GM23338 (cell line): ENCODE results near the gene MEOX2. TPM values are rescaled to one million over a fixed set of nuclear protein-coding genes. Genes with fewer than 3 reads are reported as not detected.

ENCODE experiments used
- ATAC-seq: fragments of 200-7000 bp; cut with Tn5 transposase; 3 replicates; pipeline ENCODE4 v1.9.1; 2020
- DNase-seq: peaks from one replicate; pipeline ENCODE4 v3.0.0-alpha.2; 2015; ENCODE audit warnings: low spot score
- H2AFZ ChIP-seq: fragments of 200-600 bp; sonication (generic); 2 replicates; pipeline ENCODE4 v1.8.0; 2016; ENCODE audit warnings: antibody characterized with exemption, mild to moderate bottlenecking, moderate library complexity
- H3F3A ChIP-seq: fragments of 200-600 bp; sonication (generic); replicated peaks from 2 replicates; pipeline ENCODE4 v1.8.0; 2017; ENCODE audit warnings: antibody characterized with exemption, mixed run types, low read depth
- H3K27ac ChIP-seq: fragments of 200-600 bp; sonication (generic); 2 replicates; pipeline ENCODE4 v1.6.1; 2016; ENCODE audit warnings: low read depth
- H3K27me3 ChIP-seq: fragments of 200-600 bp; sonication (generic); 2 replicates; pipeline ENCODE4 v1.8.0; 2016; ENCODE audit warnings: mild to moderate bottlenecking, mixed run types, moderate library complexity; ENCODE audit not compliant: insufficient read depth
- H3K36me3 ChIP-seq: fragments of 200-600 bp; sonication (generic); 2 replicates; pipeline ENCODE4 v1.8.0; 2016; ENCODE audit warnings: mild to moderate bottlenecking; ENCODE audit not compliant: insufficient read depth
- H3K4me1 ChIP-seq: fragments of 200-600 bp; sonication (generic); 2 replicates; pipeline ENCODE4 v1.8.0; 2016; ENCODE audit warnings: mild to moderate bottlenecking, moderate library complexity; ENCODE audit not compliant: insufficient read depth
- H3K4me2 ChIP-seq: fragments of 200-600 bp; sonication (generic); 2 replicates; pipeline ENCODE4 v1.7.1; 2017; ENCODE audit warnings: mixed run types
- H3K4me3 ChIP-seq: fragments of 200-600 bp; sonication (generic); 2 replicates; pipeline ENCODE4 v1.6.1; 2016; ENCODE audit warnings: mixed run types
- H3K79me2 ChIP-seq: fragments of 200-600 bp; sonication (generic); replicated peaks from 2 replicates; pipeline ENCODE4 v1.8.0; 2017; ENCODE audit warnings: mild to moderate bottlenecking; ENCODE audit not compliant: insufficient read depth
- H3K9me2 ChIP-seq: fragments of 200-600 bp; sonication (generic); 2 replicates; pipeline ENCODE4 v1.8.0; 2017; ENCODE audit not compliant: insufficient read depth
- H4K20me1 ChIP-seq: fragments of 200-600 bp; sonication (generic); replicated peaks from 2 replicates; pipeline ENCODE4 v1.8.0; 2017; ENCODE audit warnings: mild to moderate bottlenecking; ENCODE audit not compliant: insufficient read depth
- H3K27ac Mint-ChIP-seq: 2 replicates; pipeline ENCODE4 v1.8.0; 2020; ENCODE audit warnings: inconsistent platforms, mild to moderate bottlenecking, moderate library complexity, mixed read lengths
- H3K27me3 Mint-ChIP-seq: 3 replicates; pipeline ENCODE4 v1.8.0; 2022; ENCODE audit warnings: low read depth, mild to moderate bottlenecking, moderate library complexity, mixed read lengths, inconsistent platforms; ENCODE audit not compliant: insufficient read depth, poor library complexity
- H3K36me3 Mint-ChIP-seq: 3 replicates; pipeline ENCODE4 v1.8.0; 2021; ENCODE audit warnings: low read depth, mild to moderate bottlenecking, inconsistent platforms, moderate library complexity, mixed read lengths
- H3K4me1 Mint-ChIP-seq: 3 replicates; pipeline ENCODE4 v1.8.0; 2020; ENCODE audit warnings: mild to moderate bottlenecking, inconsistent platforms, mixed read lengths
- H3K4me3 Mint-ChIP-seq: 3 replicates; pipeline ENCODE4 v1.8.0; 2021; ENCODE audit warnings: moderate library complexity, mild to moderate bottlenecking, inconsistent platforms, mixed read lengths
- H3K9me3 Mint-ChIP-seq: 3 replicates; pipeline ENCODE4 v1.8.0; 2020; ENCODE audit warnings: moderate library complexity, mild to moderate bottlenecking, inconsistent platforms, mixed read lengths
- CREB1 ChIP-seq: fragments of 250-450 bp; sonication (Bioruptor Pico); IDR thresholded peaks from 2 replicates; pipeline ENCODE4 v1.5.0; 2020; ENCODE audit warnings: low read depth, mild to moderate bottlenecking, moderate library complexity
- JUNB ChIP-seq: IDR thresholded peaks from one replicate; pipeline ENCODE4 v1.6.1; 2016; ENCODE audit warnings: antibody characterized with exemption; ENCODE audit not compliant: unreplicated experiment
- POLR2AphosphoS5 ChIP-seq: IDR thresholded peaks from 2 replicates; pipeline ENCODE4 v1.6.1; 2016; ENCODE audit warnings: antibody characterized with exemption, low read depth
- STAT1 ChIP-seq: IDR thresholded peaks from one replicate; pipeline ENCODE4 v1.6.1; 2016; ENCODE audit warnings: antibody characterized with exemption; ENCODE audit not compliant: unreplicated experiment
- ZNF114 ChIP-seq: fragments of 250-450 bp; sonication (Bioruptor Pico); IDR thresholded peaks from 2 replicates; pipeline ENCODE4 v1.5.0; 2020; ENCODE audit warnings: mild to moderate bottlenecking, moderate library complexity
- ZNF331 ChIP-seq: fragments of 250-450 bp; sonication (Bioruptor Pico); IDR thresholded peaks from 2 replicates; pipeline ENCODE4 v1.5.0; 2020; ENCODE audit warnings: low read depth, mild to moderate bottlenecking, moderate library complexity
- ZNF462 ChIP-seq: fragments of 250-450 bp; sonication (Bioruptor Pico); IDR thresholded peaks from 2 replicates; pipeline ENCODE4 v1.5.0; 2020; ENCODE audit warnings: mild to moderate bottlenecking, moderate library complexity
- polyA plus RNA-seq: library from polyadenylated mRNA; unstranded; fragments of >200 nt; fragmentation: Nextera tagmentation; extraction: Ambion mirVana; gene quantifications from 2 replicates; pipeline ENCODE4 v1.2.1, GENCODE V29; 2016
- total RNA-seq: library from RNA; depleted of rRNA; stranded (reverse); fragments of >200 nt; shearing (Covaris generic); gene quantifications from 2 replicates; pipeline ENCODE4 v1.2.3, GENCODE V29; 2014
- TF ChIP-seq, protein P1 (sequence below): IDR thresholded peaks from one replicate; pipeline ENCODE4 v1.6.1; 2018; ENCODE audit warnings: antibody characterized with exemption; ENCODE audit not compliant: unreplicated experiment
- TF ChIP-seq, protein P2 (sequence below), 2 experiments: fragments of 200-600 bp in 1 of 2; sonication (generic) in 1 of 2; conservative IDR thresholded peaks; 2 replicates each; pipeline versions ENCODE4 v1.5.1 to v1.6.1; 2016 to 2017; ENCODE audit warnings: antibody characterized with exemption in 2 of 2, low read depth in 2 of 2, mild to moderate bottlenecking in 2 of 2, moderate library complexity in 1 of 2
- TF ChIP-seq, protein P3 (sequence below): IDR thresholded peaks from 2 replicates; pipeline ENCODE4 v1.6.1; 2016; ENCODE audit warnings: antibody characterized with exemption

Gene MEOX2
- total and polyA plus RNA-seq, 2 experiments from 2014 or later = 0.50 to 1.2 TPM

DNA sequence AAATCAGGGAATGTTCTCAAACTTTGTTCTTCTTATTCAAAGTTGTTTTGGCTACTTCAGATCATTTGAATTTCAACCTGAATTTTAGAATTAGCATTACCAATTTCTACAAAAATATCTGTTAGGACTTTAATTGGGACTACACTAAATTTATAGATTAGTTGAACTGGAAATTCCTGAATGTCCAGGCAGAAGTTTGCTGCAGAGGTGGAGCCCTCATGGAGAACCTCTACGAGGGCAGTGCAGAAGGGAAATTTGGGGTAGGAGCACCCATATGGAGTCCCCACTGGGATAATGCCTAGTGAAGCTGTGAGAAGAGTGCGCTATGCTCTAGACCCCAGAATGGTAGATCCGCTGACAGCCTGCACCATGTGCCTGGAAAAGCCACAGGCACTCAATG lies 101.9 kb downstream of the MEOX2 start:
- no peak overlapping the region for H2AFZ ChIP-seq
- no peak overlapping the region for H3K4me3 ChIP-seq
- H3K4me1 ChIP-seq = no peaks in the 10 kb centered on the region
- H3F3A ChIP-seq = no peaks in the 10 kb centered on the region
- no peaks in the 10 kb centered on the region for H3K9me2 ChIP-seq
- H3K27ac ChIP-seq = no peak overlapping the region
- no peak overlapping the region for H3K27ac Mint-ChIP-seq
- H4K20me1 ChIP-seq = no peaks in the 10 kb centered on the region
- H3K79me2 ChIP-seq = no peaks in the 10 kb centered on the region
- H3K4me1 Mint-ChIP-seq = no peaks in the 10 kb centered on the region
- H3K4me2 ChIP-seq = no peak overlapping the region
- no peak for TF ChIP-seq ZNF114 (CRISPR knock-in tag)
- no peak for TF ChIP-seq ZNF331 (CRISPR knock-in tag)
- TF ChIP-seq, protein P1, sequence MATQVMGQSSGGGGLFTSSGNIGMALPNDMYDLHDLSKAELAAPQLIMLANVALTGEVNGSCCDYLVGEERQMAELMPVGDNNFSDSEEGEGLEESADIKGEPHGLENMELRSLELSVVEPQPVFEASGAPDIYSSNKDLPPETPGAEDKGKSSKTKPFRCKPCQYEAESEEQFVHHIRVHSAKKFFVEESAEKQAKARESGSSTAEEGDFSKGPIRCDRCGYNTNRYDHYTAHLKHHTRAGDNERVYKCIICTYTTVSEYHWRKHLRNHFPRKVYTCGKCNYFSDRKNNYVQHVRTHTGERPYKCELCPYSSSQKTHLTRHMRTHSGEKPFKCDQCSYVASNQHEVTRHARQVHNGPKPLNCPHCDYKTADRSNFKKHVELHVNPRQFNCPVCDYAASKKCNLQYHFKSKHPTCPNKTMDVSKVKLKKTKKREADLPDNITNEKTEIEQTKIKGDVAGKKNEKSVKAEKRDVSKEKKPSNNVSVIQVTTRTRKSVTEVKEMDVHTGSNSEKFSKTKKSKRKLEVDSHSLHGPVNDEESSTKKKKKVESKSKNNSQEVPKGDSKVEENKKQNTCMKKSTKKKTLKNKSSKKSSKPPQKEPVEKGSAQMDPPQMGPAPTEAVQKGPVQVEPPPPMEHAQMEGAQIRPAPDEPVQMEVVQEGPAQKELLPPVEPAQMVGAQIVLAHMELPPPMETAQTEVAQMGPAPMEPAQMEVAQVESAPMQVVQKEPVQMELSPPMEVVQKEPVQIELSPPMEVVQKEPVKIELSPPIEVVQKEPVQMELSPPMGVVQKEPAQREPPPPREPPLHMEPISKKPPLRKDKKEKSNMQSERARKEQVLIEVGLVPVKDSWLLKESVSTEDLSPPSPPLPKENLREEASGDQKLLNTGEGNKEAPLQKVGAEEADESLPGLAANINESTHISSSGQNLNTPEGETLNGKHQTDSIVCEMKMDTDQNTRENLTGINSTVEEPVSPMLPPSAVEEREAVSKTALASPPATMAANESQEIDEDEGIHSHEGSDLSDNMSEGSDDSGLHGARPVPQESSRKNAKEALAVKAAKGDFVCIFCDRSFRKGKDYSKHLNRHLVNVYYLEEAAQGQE = no peak
- TF ChIP-seq POLR2AphosphoS5 = no peak
- TF ChIP-seq CREB1 (CRISPR knock-in tag) = no peak
- TF ChIP-seq, protein P2, sequence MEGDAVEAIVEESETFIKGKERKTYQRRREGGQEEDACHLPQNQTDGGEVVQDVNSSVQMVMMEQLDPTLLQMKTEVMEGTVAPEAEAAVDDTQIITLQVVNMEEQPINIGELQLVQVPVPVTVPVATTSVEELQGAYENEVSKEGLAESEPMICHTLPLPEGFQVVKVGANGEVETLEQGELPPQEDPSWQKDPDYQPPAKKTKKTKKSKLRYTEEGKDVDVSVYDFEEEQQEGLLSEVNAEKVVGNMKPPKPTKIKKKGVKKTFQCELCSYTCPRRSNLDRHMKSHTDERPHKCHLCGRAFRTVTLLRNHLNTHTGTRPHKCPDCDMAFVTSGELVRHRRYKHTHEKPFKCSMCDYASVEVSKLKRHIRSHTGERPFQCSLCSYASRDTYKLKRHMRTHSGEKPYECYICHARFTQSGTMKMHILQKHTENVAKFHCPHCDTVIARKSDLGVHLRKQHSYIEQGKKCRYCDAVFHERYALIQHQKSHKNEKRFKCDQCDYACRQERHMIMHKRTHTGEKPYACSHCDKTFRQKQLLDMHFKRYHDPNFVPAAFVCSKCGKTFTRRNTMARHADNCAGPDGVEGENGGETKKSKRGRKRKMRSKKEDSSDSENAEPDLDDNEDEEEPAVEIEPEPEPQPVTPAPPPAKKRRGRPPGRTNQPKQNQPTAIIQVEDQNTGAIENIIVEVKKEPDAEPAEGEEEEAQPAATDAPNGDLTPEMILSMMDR (conservative IDR thresholded peaks at IDR 0.05; ENCODE audit: low read depth in 2 of 2) = no peak
- no peak for TF ChIP-seq JUNB
- TF ChIP-seq, protein P3, sequence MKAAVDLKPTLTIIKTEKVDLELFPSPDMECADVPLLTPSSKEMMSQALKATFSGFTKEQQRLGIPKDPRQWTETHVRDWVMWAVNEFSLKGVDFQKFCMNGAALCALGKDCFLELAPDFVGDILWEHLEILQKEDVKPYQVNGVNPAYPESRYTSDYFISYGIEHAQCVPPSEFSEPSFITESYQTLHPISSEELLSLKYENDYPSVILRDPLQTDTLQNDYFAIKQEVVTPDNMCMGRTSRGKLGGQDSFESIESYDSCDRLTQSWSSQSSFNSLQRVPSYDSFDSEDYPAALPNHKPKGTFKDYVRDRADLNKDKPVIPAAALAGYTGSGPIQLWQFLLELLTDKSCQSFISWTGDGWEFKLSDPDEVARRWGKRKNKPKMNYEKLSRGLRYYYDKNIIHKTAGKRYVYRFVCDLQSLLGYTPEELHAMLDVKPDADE = no peak
- no peak for TF ChIP-seq STAT1
- no peak for TF ChIP-seq ZNF462 (CRISPR knock-in tag)
- H3K9me3 Mint-ChIP-seq = peaks cover 30% of the 10 kb centered on the region
- DNase-seq = no peak
- peaks cover 4% of the 10 kb centered on the region; the same call in 1 of the 2 replicates for H3K36me3 ChIP-seq
- ATAC-seq = no peak
- peaks cover 15% of the 10 kb centered on the region; the same call in 2 of the 3 replicates for H3K36me3 Mint-ChIP-seq
- H3K27me3 Mint-ChIP-seq = no peaks in the 10 kb centered on the region
- H3K27me3 ChIP-seq = no peaks in the 10 kb centered on the region
- no peak overlapping the region for H3K4me3 Mint-ChIP-seq
